ENCODE data around the gene AS3MT.
"Not testable (repeated sequence)": the region's sequence is repeated elsewhere in the genome, so short reads cannot be mapped to it uniquely, and the experiment has no call there.

AS3MT gene

DNA sequence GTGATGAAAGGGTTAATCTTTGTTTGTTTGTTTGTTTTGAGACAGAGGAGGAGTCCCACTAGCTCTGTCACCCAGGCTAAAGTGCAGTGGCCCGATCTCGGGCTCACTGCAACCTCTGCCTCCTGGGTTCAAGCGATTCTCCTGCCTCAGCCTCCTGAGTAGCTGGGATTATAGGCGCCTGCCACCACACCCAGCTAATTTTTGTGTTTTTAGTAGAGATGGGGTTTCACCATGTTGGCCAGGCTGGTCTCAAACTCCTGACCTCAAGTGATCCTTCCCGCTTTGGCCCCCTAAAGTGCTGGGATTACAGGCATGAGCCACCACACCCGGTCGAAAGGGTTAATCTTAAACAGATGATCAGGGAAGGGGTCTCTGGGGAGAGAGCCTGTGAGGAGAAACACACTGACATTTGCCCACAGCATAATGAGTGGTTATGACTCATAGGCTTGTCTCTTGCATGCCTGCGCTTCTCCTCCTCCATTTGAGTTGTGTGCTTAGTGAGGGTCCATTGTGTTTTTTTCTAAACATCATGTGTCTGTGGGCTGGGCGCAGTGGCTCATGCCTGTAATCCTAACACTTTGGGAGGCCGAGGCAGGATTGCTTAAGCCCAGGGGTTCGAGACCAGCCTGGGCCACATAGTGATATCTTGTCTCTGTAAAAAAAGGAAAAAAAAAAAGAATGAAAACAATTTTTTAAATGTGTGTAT, 13.4 kb upstream of the AS3MT start:
- in situ Hi-C loops (cut with MboI; ENCODE audit: low sequenced_read_pairs), result not testable (repeated sequence)

- in situ Hi-C loops (cut with MboI; ENCODE audit: low sequenced_read_pairs), result no loop called here
Measured at GRCh38 chr10:102856758-102857424, 12.4 kb upstream of the AS3MT start.

GRCh38 chr10:102859911-102860310, 9.4 kb upstream of the AS3MT start:
- in situ Hi-C loops (cut with MboI; ENCODE audit: low sequenced_read_pairs), result no loop called here

GRCh38 chr10:102863660-102864059, 5.6 kb upstream of the AS3MT start:
- in situ Hi-C loops (cut with MboI; ENCODE audit: low sequenced_read_pairs), result no loop called here

DNA sequence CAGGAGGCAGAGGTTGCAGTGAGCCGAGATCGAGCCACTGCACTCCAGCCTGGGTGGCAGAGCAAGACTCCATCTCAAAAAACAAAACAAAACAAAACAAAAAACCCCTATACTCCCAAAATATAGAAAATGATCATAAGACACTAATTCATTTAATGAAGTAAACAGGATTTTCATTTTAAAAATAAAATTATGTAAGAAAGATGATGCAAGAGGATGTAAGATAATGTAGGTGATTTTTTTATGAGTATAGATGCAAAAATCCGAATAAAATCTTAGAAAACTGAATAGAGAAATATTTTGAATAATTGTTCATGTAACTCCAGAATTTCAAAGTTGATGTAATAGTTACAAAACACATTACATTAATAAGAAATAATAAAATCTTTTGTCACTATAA, 3.6 kb upstream of the AS3MT start:
- in situ Hi-C loops (cut with MboI; ENCODE audit: low sequenced_read_pairs), result no loop called here

- in situ Hi-C loops (cut with MboI; ENCODE audit: low sequenced_read_pairs), result no loop called here
Measured at GRCh38 chr10:102868911-102869257, 386 bp upstream of the AS3MT start.

DNA sequence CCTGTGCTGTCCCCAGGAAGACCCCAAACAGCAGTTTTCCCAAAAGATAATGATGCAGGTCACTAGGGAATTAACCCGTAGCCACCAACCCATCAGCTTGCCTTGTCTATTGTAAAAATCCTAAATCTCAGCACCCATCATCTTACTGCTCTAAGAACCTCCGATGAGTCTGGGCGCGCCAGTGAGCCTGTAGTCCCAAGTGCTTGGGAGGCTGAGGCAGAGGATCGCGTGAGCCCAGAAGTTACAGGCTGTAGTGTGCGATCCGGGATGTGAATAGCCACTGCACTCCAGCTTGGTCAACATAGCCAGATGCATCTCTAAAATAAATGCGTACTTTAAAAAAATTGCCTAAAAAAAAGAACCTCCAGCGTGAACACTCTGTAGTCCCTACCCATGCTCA, 951 bp downstream of the AS3MT start:
- in situ Hi-C loops (cut with MboI; ENCODE audit: low sequenced_read_pairs), result no loop called here

DNA sequence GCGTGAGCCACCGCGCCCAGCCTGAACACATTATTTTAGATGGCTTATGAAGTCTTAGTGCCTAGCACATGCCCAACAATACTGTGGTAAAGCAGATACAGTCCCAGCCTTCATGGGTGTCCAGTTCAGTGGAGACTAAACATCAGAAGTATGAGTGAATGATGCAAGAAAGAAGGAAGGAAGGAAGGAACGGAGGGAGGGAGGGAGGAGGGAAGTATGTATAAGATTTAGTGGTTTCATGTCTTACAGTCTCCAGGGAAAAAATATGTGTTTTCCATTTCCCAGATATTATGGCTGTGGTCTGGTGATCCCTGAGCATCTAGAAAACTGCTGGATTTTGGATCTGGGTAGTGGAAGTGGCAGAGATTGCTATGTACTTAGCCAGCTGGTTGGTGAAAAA, 2.9 kb downstream of the AS3MT start:
- in situ Hi-C loops (cut with MboI; ENCODE audit: low sequenced_read_pairs), result no loop called here

DNA sequence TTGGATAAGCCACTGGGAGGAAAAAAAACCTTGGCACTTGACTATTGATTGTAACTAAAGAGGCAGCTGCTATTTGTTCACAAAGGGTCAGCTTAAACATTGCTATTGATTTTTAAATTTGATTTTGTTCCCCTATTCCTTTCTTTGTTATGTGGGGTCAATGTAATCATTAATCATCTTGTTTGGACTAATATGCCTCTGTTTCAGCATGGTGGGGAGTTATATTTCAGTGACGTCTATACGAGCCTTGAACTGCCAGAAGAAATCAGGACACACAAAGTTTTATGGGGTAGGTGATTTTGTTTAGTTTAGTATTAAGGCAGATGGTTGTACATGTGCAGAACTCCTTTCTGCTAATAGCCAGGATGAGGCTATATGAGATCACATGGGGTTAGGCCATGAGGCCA, 7.5 kb downstream of the AS3MT start:
- in situ Hi-C loops (cut with MboI; ENCODE audit: low sequenced_read_pairs), result no loop called here

DNA sequence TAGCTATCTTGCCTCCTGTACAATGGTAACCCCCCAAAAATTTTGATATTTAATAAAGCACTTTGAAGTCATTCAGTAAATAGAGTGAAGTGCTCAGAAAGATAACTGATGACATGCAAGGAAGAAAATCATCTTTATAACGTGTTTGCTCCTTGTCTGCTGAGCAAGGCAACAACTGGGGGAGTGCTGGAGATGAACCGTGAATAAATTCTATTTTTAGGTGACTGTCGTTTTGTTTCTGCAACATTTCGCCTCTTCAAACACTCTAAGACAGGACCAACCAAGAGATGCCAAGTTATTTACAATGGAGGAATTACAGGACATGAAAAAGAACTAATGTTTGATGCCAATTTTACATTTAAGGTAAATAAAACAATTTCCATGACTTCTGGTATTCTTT, 9.4 kb downstream of the AS3MT start:
- in situ Hi-C loops (cut with MboI; ENCODE audit: low sequenced_read_pairs), result no loop called here

DNA sequence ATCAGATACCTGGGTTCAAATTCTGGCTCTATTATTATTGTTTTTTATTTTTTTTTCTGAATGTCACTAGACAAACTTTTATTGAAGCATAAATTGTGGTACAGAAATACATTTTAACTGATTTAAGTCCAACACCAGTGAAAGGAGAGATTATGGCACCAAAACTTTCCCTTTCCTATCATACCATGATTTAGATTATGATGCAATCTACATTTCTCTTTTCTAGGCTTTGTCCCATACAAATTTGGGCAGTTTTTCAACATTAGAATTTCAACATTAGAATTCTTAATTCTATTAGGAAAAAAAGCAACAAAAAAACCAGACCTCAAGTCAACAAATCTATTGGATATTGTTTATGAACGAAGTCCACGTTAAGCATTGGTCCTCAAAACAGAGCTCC, 11.0 kb downstream of the AS3MT start:
- in situ Hi-C loops (cut with MboI; ENCODE audit: low sequenced_read_pairs), result no loop called here

DNA sequence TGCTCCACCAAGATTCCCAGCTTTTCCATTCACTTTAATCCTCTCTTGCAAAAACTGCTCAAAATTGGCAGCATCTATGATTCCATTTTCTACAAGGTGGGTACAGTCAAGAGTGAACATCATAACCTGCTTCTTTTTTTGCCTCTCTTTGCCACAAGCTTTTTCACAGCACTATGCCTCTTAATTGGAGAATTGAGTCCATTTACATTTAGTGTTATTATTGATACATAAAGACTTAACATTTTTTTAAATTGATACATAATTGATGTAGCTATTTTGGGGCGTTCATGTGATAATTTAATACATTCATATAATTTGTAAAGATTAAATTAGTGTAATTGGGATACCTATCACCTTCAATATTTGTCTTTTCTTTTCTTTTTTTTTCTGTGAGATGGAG, 18.8 kb downstream of the AS3MT start:
- in situ Hi-C loops (cut with MboI; ENCODE audit: low sequenced_read_pairs), result no loop called here

- in situ Hi-C loops (cut with MboI; ENCODE audit: low sequenced_read_pairs), result no loop called here
Measured at GRCh38 chr10:102894466-102895213, 25.4 kb downstream of the AS3MT start.

DNA sequence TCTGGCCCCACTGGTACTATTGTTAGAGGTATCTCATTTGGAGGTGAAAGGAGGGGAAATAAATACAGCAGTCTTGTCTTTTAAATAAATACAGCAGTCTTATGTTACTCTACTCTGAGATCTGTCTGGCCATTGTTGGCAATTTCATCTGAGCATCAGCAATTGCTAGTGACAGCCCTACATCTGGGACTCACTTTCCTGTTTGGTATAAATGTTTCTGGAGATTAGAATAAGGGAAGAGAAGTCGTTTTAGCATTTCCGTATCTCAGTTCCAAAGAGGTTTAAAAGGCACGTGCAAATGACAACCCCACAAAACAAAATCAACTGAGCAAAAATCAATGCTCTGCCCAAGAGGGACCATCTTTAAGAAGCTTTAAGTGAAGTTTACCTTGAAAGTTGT, 30.7 kb downstream of the AS3MT start:
- in situ Hi-C loops (cut with MboI; ENCODE audit: low sequenced_read_pairs), result loop anchor here (25.0 kb wide), 2 partner anchors 163 to 587 kb away; partner anchors contain the start of genes CALHM3, NEURL1 and WBP1L

- in situ Hi-C loops (cut with MboI; ENCODE audit: low sequenced_read_pairs), result loop anchor here (25.0 kb wide), 2 partner anchors 167 to 583 kb away; partner anchors contain the start of genes CALHM3, NEURL1 and WBP1L
Measured at GRCh38 chr10:102904346-102904745, 35.1 kb downstream of the AS3MT start.

DNA sequence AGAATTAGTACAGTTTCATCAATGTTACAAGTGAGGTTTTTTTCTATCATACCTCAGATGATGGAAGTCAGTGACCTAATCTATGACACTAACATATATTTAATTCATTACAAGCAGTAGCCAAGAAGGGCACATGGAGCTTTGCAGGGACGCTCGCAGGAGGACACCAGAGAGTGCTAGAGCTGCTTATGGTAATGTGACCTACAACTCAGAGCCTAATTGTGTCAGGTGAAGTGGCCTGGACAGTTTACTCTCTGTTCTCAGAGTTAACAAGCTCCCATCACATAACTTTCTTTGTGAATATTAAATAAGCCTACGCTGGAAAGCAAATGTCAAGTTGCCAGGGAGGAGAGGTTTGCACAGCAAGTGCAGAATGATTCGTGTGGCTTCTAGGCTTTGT, 37.2 kb downstream of the AS3MT start:
- in situ Hi-C loops (cut with MboI; ENCODE audit: low sequenced_read_pairs), result loop anchor here (25.0 kb wide), 2 partner anchors 169 to 581 kb away; partner anchors contain the start of genes CALHM3, NEURL1 and WBP1L

- in situ Hi-C loops (cut with MboI; ENCODE audit: low sequenced_read_pairs), result loop anchor here (10.0 to 25.0 kb wide), 3 partner anchors 177 to 573 kb away; partner anchors contain the start of genes CALHM3, NEURL1, RPEL1 and WBP1L
Measured at GRCh38 chr10:102914781-102915180, 45.5 kb downstream of the AS3MT start.

DNA sequence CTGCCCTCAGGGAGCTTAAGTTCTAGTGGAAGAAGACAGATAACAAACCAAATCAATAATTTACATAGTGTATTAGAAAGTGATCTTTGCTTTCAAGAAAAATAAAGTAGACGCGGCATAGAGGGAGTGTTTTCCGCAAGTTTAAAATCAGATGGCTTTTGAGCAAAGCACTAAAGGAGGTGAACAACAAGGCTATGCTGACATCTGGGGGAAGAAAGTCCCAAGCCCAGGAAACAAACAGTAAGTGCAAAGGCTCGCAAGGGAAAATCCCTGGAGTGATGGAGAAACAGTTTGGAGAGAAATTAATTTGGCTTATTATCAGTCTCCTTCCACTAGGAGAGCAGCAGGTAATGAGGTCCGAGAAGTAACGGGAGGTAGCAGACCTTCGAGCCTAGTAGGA, 46.9 kb downstream of the AS3MT start:
- in situ Hi-C loops (cut with MboI; ENCODE audit: low sequenced_read_pairs), result loop anchor here (10.0 to 25.0 kb wide), 3 partner anchors 179 to 571 kb away; partner anchors contain the start of genes CALHM3, NEURL1, RPEL1 and WBP1L

GRCh38 chr10:102917314-102917961, 48.2 kb downstream of the AS3MT start:
- in situ Hi-C loops (cut with MboI; ENCODE audit: low sequenced_read_pairs), result loop anchor here (10.0 to 25.0 kb wide), 3 partner anchors 180 to 570 kb away; partner anchors contain the start of genes CALHM3, NEURL1, RPEL1 and WBP1L

DNA sequence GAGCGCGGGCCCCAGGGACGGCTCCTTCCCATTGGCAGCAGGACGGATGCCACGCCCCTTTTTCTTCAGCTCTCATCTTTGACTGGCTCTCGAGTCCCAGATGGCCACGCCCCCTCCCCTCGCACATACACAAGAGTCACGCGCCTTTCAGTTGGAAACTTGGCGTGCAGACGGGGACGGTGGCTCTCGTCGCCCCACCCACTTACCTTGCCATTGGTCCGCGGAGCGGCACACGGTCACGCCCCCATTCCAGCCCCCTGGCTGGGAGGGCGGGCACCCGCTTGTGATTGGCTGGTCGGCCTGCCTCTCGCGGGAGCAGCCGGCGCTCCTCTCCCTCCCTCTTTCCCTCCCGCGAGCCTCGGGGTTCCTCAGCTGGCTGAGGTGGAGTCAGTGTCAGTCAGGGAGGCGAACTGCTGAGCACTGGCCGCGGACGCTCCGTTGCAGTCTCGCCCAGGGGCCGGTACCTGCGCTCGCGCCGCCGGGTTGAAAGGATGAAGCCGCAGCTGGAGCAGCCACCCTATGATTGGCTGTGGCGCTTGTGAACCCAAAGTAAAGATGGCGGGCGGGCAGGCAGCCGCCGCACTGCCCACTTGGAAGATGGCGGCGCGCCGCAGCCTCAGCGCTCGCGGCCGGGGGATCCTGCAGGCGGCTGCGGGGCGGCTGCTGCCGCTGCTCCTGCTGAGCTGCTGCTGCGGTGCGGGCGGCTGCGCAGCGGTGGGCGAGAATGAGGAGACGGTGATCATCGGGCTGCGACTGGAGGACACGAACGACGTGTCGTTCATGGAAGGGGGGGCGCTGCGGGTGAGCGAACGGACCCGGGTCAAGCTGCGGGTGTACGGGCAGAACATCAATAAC, 48.9 kb downstream of the AS3MT start, which contains the start of gene CNNM2:
CNNM2 (plus strand) TSS at position 333 of the 855 bp plus-strand sequence; CDS start at position 520, 187 bp downstream.
- in situ Hi-C loops (cut with MboI; ENCODE audit: low sequenced_read_pairs), result loop anchor here (10.0 to 25.0 kb wide), 3 partner anchors 181 to 569 kb away; partner anchors contain the start of genes CALHM3, NEURL1, RPEL1 and WBP1L
